ENCODE measurements around the gene SH3GL3. TPM values are rescaled to one million over a fixed set of nuclear protein-coding genes. Genes with fewer than 3 reads are reported as not detected.

Gene SH3GL3
- total and polyA plus RNA-seq, 7 donors: 0.04 to 0.99 (median 0.63) TPM; not detected in 3

DNA sequence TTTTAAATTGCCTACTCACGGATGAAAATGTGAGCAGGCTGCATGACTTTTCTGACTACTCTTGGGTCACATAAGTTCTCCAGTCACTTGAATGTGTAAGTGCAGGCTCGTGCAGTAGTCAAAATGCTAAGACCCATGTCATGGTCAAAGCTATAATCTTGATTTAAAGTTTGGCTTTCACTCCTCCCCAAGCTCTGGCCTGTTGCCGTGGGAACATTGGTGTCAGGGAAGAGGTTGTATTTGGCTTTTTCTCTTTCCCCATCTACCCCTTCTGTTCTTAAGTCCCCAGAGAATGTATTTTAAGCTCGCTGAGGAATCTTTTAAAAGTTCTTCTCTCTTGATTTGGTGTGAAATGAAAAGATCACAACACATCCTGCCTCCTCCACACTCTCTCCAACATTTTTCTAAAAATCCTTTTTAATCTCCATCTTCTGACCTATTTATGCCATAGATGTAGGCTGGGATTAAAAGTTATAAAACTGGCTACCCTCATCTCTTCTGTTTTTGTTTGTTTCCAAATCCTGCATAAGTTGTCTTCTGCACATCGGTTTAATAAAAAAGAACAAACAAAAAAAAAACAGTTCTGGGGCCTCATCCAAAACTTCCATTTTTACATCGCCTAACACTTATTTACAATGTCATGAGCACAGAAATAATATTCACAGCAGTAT, 145.4 kb downstream of the SH3GL3 start:
- WGBS, 2 donors: 64 to 68% methylated on average over 6 of the region's 6 CpGs
- Histone ChIP-seq H3K27me3 (no peaks in the 10 kb centered on the region), H3K9me3 (no peaks in the 10 kb centered on the region), H3K36me3 (no peaks in the 10 kb centered on the region), H3K4me1 (no peaks in the 10 kb centered on the region), H3K4me3 (no peak overlapping the region), H3K27ac (no peak overlapping the region)
- TF ChIP-seq EP300 (IDR thresholded peaks at IDR 0.05) (no peak), POLR2AphosphoS5 (IDR thresholded peaks at IDR 0.05) (no peak), POLR2A (IDR thresholded peaks at IDR 0.05) (no peak)
- TF ChIP-seq, protein P1, sequence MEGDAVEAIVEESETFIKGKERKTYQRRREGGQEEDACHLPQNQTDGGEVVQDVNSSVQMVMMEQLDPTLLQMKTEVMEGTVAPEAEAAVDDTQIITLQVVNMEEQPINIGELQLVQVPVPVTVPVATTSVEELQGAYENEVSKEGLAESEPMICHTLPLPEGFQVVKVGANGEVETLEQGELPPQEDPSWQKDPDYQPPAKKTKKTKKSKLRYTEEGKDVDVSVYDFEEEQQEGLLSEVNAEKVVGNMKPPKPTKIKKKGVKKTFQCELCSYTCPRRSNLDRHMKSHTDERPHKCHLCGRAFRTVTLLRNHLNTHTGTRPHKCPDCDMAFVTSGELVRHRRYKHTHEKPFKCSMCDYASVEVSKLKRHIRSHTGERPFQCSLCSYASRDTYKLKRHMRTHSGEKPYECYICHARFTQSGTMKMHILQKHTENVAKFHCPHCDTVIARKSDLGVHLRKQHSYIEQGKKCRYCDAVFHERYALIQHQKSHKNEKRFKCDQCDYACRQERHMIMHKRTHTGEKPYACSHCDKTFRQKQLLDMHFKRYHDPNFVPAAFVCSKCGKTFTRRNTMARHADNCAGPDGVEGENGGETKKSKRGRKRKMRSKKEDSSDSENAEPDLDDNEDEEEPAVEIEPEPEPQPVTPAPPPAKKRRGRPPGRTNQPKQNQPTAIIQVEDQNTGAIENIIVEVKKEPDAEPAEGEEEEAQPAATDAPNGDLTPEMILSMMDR (IDR thresholded peaks at IDR 0.05): no peak
- intact Hi-C loops (cut with DNase I): no loop called here
- DNase-seq: no peak

DNA sequence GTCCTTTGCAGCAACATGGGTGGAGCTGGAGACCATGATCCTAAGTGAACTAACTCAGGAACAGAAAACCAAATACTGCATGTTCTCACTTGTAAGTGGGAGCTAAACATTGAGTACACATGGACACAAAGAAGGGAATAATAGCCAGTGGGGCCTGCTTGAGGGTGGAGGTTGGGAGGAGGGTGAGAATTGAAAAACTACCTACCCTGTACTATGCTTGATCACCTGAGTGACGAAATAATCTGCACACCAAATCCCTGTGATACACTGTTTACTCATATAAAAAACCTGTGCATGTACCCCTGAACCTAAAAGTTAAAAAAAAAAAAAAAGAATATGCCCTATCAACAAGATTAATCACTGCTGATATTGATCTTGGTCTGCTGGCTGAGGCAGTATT, 148.1 kb downstream of the SH3GL3 start:
- H3K4me1 ChIP-seq: no peaks in the 10 kb centered on the region
- H3K9me3 ChIP-seq: no peaks in the 10 kb centered on the region
- H3K27me3 ChIP-seq: no peaks in the 10 kb centered on the region
- H3K27ac ChIP-seq: no peak overlapping the region
- 40 to 62% methylated on average over 1 of the region's 1 CpG for WGBS, 2 donors
- no peaks in the 10 kb centered on the region for H3K36me3 ChIP-seq
- no peak overlapping the region for H3K4me3 ChIP-seq
- intact Hi-C loops (cut with DNase I): no loop called here
- TF ChIP-seq POLR2AphosphoS5 (IDR thresholded peaks at IDR 0.05) (no peak), EP300 (IDR thresholded peaks at IDR 0.05) (no peak), POLR2A (IDR thresholded peaks at IDR 0.05) (no peak)
- TF ChIP-seq, protein P1 (IDR thresholded peaks at IDR 0.05): no peak
- no peak for DNase-seq

DNA sequence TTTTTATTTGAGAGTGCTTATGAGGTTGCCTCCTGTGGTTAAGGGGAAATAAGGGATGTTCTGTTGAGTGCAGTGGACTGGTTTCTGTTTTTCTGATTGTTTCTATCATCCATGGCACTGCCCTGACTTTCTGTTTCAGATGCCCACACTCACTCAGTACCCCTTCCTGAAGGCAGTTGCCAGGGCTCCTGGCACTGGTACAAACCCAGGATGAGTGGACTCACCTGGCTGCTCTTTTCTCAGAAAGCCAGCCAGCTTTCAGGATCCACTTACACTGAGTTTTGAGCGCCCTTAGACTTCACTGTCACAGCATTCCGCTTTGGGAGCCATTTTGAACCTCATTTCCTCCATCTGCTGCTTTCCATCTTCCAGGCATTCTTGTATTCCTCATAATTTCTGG, 150.9 kb downstream of the SH3GL3 start:
- Histone ChIP-seq H3K36me3 (no peaks in the 10 kb centered on the region), H3K4me3 (no peak overlapping the region), H3K9me3 (no peaks in the 10 kb centered on the region), H3K27me3 (no peaks in the 10 kb centered on the region), H3K4me1 (no peaks in the 10 kb centered on the region), H3K27ac (no peak overlapping the region)
- intact Hi-C loops (cut with DNase I): no loop called here
- TF ChIP-seq EP300 (IDR thresholded peaks at IDR 0.05) (no peak), POLR2AphosphoS5 (IDR thresholded peaks at IDR 0.05) (no peak), POLR2A (IDR thresholded peaks at IDR 0.05) (no peak)
- TF ChIP-seq, protein P1 (IDR thresholded peaks at IDR 0.05): no peak
- DNase-seq: no peak
- 76 to 87% methylated on average over 2 of the region's 2 CpGs for WGBS, 2 donors

DNA sequence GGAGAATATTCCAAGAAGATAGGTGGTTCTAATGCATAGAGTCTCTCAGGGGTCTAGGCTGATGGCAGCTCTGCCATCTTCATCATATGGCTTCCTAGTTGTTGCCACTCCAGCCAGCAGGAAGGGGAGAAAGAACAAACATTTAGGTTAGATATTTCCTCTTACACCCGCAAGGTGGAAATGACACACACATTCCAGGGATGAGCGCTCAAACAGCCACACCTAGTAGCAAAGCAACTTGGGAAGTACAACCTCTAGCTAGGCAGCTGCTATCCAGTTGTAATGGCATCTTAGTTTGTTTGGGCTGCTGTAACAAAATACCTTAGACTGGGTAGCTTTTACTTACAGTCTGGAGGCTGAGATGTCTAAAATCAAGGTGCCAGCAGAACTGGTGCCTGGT, 154.9 kb downstream of the SH3GL3 start:
- no peak for DNase-seq
- intact Hi-C loops (cut with DNase I): no loop called here
- no peak overlapping the region for H3K4me3 ChIP-seq
- TF ChIP-seq EP300 (IDR thresholded peaks at IDR 0.05): no peak
- TF ChIP-seq POLR2A (IDR thresholded peaks at IDR 0.05): no peak
- TF ChIP-seq, protein P1 (IDR thresholded peaks at IDR 0.05): no peak
- TF ChIP-seq POLR2AphosphoS5 (IDR thresholded peaks at IDR 0.05): no peak
- no peaks in the 10 kb centered on the region for H3K36me3 ChIP-seq
- WGBS, 2 donors: 70 to 87% methylated on average over 2 of the region's 2 CpGs
- peaks cover 0 to 15% (median 13%) of the 10 kb centered on the region in 4 donors for H3K4me1 ChIP-seq
- H3K27me3 ChIP-seq: no peaks in the 10 kb centered on the region
- H3K27ac ChIP-seq: no peak overlapping the region
- no peaks in the 10 kb centered on the region for H3K9me3 ChIP-seq

DNA sequence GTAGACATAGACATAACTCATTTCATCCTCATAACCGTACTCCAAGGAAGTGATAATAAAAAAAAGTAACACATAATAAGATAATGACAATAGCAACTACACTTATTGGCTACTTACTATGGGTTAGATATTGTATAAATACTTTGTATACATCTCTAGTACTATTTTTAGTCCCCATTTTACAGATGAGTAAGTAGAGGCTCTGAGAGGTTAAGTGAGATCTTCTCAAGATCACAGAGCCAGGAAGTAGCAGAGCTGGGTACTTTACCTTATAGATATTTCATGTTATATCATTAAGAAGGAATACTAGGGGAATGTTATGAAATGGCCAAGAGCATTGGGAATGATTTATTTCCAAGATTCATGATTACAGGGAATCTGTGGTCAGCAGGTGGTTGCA, 157.4 kb downstream of the SH3GL3 start:
- TF ChIP-seq EP300 (IDR thresholded peaks at IDR 0.05) (no peak), POLR2AphosphoS5 (IDR thresholded peaks at IDR 0.05) (no peak), POLR2A (IDR thresholded peaks at IDR 0.05) (no peak)
- TF ChIP-seq, protein P1 (IDR thresholded peaks at IDR 0.05): no peak
- 83 to 90% methylated on average over 1 of the region's 1 CpG for WGBS, 2 donors
- intact Hi-C loops (cut with DNase I): no loop called here
- Histone ChIP-seq H3K9me3 (no peaks in the 10 kb centered on the region), H3K36me3 (no peaks in the 10 kb centered on the region), H3K27ac (peak overlapping the region in 2 of 4 donors; percentile 10 to 59), H3K27me3 (no peaks in the 10 kb centered on the region), H3K4me3 (no peak overlapping the region), H3K4me1 (peaks cover 0 to 15% (median 13%) of the 10 kb centered on the region in 4 donors)
- no peak for DNase-seq
